ENCODE measurements around the gene HEYL. TPM values are rescaled to one million over a fixed set of nuclear protein-coding genes. Genes with fewer than 3 reads are reported as not detected.

Gene HEYL
- total RNA-seq, 1 experiment from 2014 or later: 3.4 TPM

DNA sequence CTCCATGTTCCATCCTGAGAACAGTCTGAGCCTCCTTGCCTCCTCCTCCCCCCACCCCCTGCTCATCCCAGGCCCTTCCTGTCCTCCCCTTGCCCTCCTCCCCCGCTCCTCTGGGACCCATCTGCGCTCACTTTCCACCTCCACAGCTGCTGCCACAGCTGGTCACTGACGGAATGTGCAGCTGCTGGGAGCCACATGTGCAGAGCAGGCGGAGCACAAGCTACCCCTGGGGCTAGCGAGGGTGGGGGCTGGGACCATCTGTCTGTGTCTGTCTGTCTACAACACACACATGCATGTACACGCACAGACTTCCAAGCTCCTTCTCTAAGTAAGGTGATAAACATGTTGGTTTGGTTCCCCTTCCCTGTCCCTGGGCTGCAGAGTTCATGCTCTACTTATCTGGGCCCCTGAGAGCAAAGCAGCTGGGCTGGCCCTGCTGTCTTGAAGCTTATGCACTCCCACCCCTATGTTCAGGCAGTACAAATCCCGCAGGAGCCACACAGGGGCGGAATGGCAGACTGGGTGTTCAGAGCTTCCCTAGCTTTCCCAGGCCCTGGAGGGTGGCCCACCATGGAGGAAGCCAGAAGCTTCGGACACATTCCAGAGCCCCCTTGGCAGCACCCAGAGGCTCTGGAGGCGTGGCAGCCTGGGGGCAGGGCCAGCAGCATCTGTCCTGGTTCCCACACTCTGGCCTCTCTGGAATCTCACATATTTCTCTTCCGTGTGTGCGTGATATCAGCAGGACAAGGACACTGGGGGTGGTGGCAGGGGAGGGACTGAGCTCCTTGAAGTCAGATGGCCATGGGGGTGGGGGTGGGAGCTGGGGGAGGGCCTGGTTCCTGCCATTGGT is 7.0 kb upstream of the HEYL start:
- ChIA-PET POLR2A (interaction anchor here (0.6 kb wide), 1 partner anchor 1620 kb away, joined by 5 read pairs; no protein-coding TSS in a partner anchor), CTCF (interaction anchor here (0.5 to 2.5 kb wide), 6 partner anchors 11 to 548 kb away, joined by 3 to 15 read pairs (median 4); partner anchors contain the start of gene PABPC4)
- peak; percentile 52 to 73 for DNase-seq
- H3K9me3 ChIP-seq: no peaks in the 10 kb centered on the region
- H3K4me1 ChIP-seq: peaks cover 5% of the 10 kb centered on the region
- TF ChIP-seq, protein P1, sequence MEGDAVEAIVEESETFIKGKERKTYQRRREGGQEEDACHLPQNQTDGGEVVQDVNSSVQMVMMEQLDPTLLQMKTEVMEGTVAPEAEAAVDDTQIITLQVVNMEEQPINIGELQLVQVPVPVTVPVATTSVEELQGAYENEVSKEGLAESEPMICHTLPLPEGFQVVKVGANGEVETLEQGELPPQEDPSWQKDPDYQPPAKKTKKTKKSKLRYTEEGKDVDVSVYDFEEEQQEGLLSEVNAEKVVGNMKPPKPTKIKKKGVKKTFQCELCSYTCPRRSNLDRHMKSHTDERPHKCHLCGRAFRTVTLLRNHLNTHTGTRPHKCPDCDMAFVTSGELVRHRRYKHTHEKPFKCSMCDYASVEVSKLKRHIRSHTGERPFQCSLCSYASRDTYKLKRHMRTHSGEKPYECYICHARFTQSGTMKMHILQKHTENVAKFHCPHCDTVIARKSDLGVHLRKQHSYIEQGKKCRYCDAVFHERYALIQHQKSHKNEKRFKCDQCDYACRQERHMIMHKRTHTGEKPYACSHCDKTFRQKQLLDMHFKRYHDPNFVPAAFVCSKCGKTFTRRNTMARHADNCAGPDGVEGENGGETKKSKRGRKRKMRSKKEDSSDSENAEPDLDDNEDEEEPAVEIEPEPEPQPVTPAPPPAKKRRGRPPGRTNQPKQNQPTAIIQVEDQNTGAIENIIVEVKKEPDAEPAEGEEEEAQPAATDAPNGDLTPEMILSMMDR (IDR thresholded peaks at IDR 0.05; ENCODE audit: insufficient read depth in 1 of 2, low read depth in 1 of 2, low read length in 1 of 2, severe bottlenecking in 1 of 2, unreplicated experiment in 1 of 2): no peak
- no TSS peak for BruUV-seq (replicated peaks)
- Mint-ChIP-seq H3K9me3 (ENCODE audit: unreplicated experiment) (no peaks in the 10 kb centered on the region), H3K4me1 (ENCODE audit: low read depth, unreplicated experiment) (peaks cover 7% of the 10 kb centered on the region), H3K36me3 (ENCODE audit: insufficient read depth, unreplicated experiment) (peaks cover 4% of the 10 kb centered on the region), H3K27me3 (ENCODE audit: insufficient read depth, unreplicated experiment) (no peaks in the 10 kb centered on the region), H3K4me3 (ENCODE audit: unreplicated experiment) (no peak overlapping the region), H3K27ac (ENCODE audit: unreplicated experiment) (peak overlapping the region; percentile 64)
- no peak overlapping the region for H3K4me3 ChIP-seq (ENCODE audit: low read depth, low read length)
- no peaks in the 10 kb centered on the region for H3K27me3 ChIP-seq (replicated peaks; ENCODE audit: control insufficient read depth, insufficient read depth, low read length)
- no peaks in the 10 kb centered on the region for H3K36me3 ChIP-seq (ENCODE audit: control insufficient read depth, insufficient read depth, low read length)
- intact Hi-C loops (cut with micrococcal nuclease; ENCODE audit: unreplicated experiment): no loop called here

DNA sequence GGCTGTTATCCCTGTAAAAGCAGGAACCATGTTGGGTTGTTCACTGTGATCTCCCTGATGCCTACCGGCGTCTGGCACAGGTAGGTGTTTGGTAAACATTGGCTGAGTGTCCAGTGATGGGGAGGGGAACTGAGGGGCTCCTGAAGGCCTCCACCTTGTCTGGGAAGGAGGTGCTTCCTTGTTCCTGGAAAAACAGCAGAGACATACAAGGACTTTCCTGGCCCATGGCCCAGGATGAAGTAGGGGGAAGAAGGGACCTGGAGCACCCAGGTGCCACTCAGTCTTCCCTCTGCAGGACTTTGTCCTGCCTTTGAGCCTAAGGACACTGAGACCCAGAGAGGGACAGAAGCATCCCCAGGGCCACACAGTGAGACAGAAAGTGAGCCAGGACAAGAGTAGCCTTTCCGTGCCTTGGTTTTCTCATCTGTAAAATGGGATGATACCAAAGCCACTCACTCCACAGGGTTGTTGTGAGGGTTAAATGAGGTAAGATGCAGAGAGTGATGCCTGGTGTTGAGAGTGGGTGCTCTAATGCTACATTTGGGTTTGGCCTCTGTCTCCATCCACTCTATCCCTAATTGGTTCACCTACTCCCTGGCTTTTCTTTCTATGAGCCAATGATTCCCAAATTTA is 6.1 kb upstream of the HEYL start:
- Mint-ChIP-seq H3K27me3 (ENCODE audit: insufficient read depth, unreplicated experiment) (no peaks in the 10 kb centered on the region), H3K9me3 (ENCODE audit: unreplicated experiment) (no peaks in the 10 kb centered on the region), H3K27ac (ENCODE audit: unreplicated experiment) (no peak overlapping the region), H3K4me1 (ENCODE audit: low read depth, unreplicated experiment) (peaks cover 7% of the 10 kb centered on the region), H3K4me3 (ENCODE audit: unreplicated experiment) (no peak overlapping the region), H3K36me3 (ENCODE audit: insufficient read depth, unreplicated experiment) (peaks cover 4% of the 10 kb centered on the region)
- Histone ChIP-seq H3K4me1 (peaks cover 5% of the 10 kb centered on the region), H3K9me3 (no peaks in the 10 kb centered on the region), H3K27me3 (replicated peaks; ENCODE audit: control insufficient read depth, insufficient read depth, low read length) (no peaks in the 10 kb centered on the region), H3K4me3 (ENCODE audit: low read depth, low read length) (no peak overlapping the region), H3K36me3 (ENCODE audit: control insufficient read depth, insufficient read depth, low read length) (no peaks in the 10 kb centered on the region)
- intact Hi-C loops (cut with micrococcal nuclease; ENCODE audit: unreplicated experiment): no loop called here
- TF ChIP-seq, protein P1 (IDR thresholded peaks at IDR 0.05; ENCODE audit: insufficient read depth in 1 of 2, low read depth in 1 of 2, low read length in 1 of 2, severe bottlenecking in 1 of 2, unreplicated experiment in 1 of 2): no peak
- DNase-seq: no peak
- ChIA-PET POLR2A (no interaction called here), CTCF (interaction anchor here (0.5 to 2.5 kb wide), 3 partner anchors 39 to 547 kb away, joined by 3 to 15 read pairs (median 4); no protein-coding TSS in a partner anchor)
- BruUV-seq (replicated peaks): no TSS peak

DNA sequence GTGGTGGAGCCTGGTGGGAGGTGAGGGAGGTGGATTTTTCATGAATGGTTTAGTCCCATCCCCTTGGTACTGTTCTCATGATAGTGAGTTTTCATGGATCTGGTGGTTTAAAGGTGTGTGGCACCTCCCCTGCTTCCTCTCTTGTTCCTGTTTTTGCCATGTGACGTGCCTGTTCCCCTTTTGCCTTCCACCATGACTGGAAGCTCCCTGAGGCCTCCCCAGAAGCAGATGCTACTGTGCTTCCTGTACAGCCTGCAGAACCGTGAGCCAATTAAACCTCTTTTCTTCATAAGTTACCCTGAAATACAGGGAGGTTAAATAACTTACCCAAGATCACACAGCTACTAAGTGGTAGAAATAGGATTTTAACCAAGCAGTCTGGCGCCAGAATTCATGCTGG is 4.3 kb upstream of the HEYL start:
- Mint-ChIP-seq H3K4me1 (ENCODE audit: low read depth, unreplicated experiment) (peaks cover 7% of the 10 kb centered on the region), H3K27ac (ENCODE audit: unreplicated experiment) (no peak overlapping the region), H3K27me3 (ENCODE audit: insufficient read depth, unreplicated experiment) (no peaks in the 10 kb centered on the region), H3K4me3 (ENCODE audit: unreplicated experiment) (no peak overlapping the region), H3K9me3 (ENCODE audit: unreplicated experiment) (no peaks in the 10 kb centered on the region), H3K36me3 (ENCODE audit: insufficient read depth, unreplicated experiment) (peaks cover 4% of the 10 kb centered on the region)
- H3K36me3 ChIP-seq (ENCODE audit: control insufficient read depth, insufficient read depth, low read length): no peaks in the 10 kb centered on the region
- no peak overlapping the region for H3K4me3 ChIP-seq (ENCODE audit: low read depth, low read length)
- no TSS peak for BruUV-seq (replicated peaks)
- POLR2A ChIA-PET: no interaction called here
- no peaks in the 10 kb centered on the region for H3K9me3 ChIP-seq
- no peak for DNase-seq
- H3K4me1 ChIP-seq: peaks cover 11% of the 10 kb centered on the region
- TF ChIP-seq, protein P1 (IDR thresholded peaks at IDR 0.05; ENCODE audit: insufficient read depth in 1 of 2, low read depth in 1 of 2, low read length in 1 of 2, severe bottlenecking in 1 of 2, unreplicated experiment in 1 of 2): no peak
- no peaks in the 10 kb centered on the region for H3K27me3 ChIP-seq (replicated peaks; ENCODE audit: control insufficient read depth, insufficient read depth, low read length)
- CTCF ChIA-PET: no interaction called here
- intact Hi-C loops (cut with micrococcal nuclease; ENCODE audit: unreplicated experiment): no loop called here
